ENCODE results near the gene SH3BP5.

Gene SH3BP5

GRCh38 chr3:15260531-15260930, 71.9 kb downstream of the SH3BP5 start:
- peaks cover 8% of the 10 kb centered on the region for H3K36me3 Mint-ChIP-seq (ENCODE audit: low read depth)
- peak overlapping the region; percentile 7 for H3K27ac Mint-ChIP-seq
- ATAC-seq = no peak

GRCh38 chr3:15258720-15259119, 73.7 kb downstream of the SH3BP5 start:
- no peak overlapping the region for H3K4me3 Mint-ChIP-seq
- peak overlapping the region; percentile 2 for H3K27ac Mint-ChIP-seq
- H3K4me1 Mint-ChIP-seq = no peaks in the 10 kb centered on the region
- H3K27me3 Mint-ChIP-seq = no peaks in the 10 kb centered on the region
- ATAC-seq (no peak), DNase-seq (no peak)
- H3K36me3 Mint-ChIP-seq (ENCODE audit: low read depth) = peaks cover 8% of the 10 kb centered on the region
- H3K9me3 Mint-ChIP-seq = no peaks in the 10 kb centered on the region

More at GRCh38 chr3:15260531-15260930, 71.9 kb downstream of the SH3BP5 start:
- H3K4me3 Mint-ChIP-seq = no peak overlapping the region
- H3K9me3 Mint-ChIP-seq = no peaks in the 10 kb centered on the region
- no peak for DNase-seq
- H3K4me1 Mint-ChIP-seq = peaks cover 2% of the 10 kb centered on the region
- no peaks in the 10 kb centered on the region for H3K27me3 Mint-ChIP-seq

GRCh38 chr3:15256861-15257341, 75.5 kb downstream of the SH3BP5 start:
- Mint-ChIP-seq H3K27ac (no peak overlapping the region), H3K4me1 (peaks cover 11% of the 10 kb centered on the region), H3K27me3 (no peaks in the 10 kb centered on the region), H3K36me3 (ENCODE audit: low read depth) (peaks cover 14% of the 10 kb centered on the region), H3K9me3 (no peaks in the 10 kb centered on the region), H3K4me3 (no peak overlapping the region)
- DNase-seq (no peak), ATAC-seq (no peak)

GRCh38 chr3:15255215-15255614, 77.2 kb downstream of the SH3BP5 start:
- Mint-ChIP-seq H3K4me1 (peaks cover 11% of the 10 kb centered on the region), H3K4me3 (no peak overlapping the region), H3K9me3 (no peaks in the 10 kb centered on the region), H3K36me3 (ENCODE audit: low read depth) (peaks cover 25% of the 10 kb centered on the region), H3K27me3 (no peaks in the 10 kb centered on the region), H3K27ac (peak overlapping the region; percentile 68)
- ATAC-seq (no peak), DNase-seq (no peak)

GRCh38 chr3:15253023-15253697, 79.2 kb downstream of the SH3BP5 start:
- Mint-ChIP-seq H3K9me3 (no peaks in the 10 kb centered on the region), H3K36me3 (ENCODE audit: low read depth) (peaks cover 23% of the 10 kb centered on the region), H3K4me3 (no peak overlapping the region), H3K27ac (peak overlapping the region; percentile 44), H3K4me1 (peaks cover 11% of the 10 kb centered on the region), H3K27me3 (no peaks in the 10 kb centered on the region)
- peak; percentile 33 for ATAC-seq
- DNase-seq = no peak

- H3K4me3 Mint-ChIP-seq = no peak overlapping the region
- no peaks in the 10 kb centered on the region for H3K27me3 Mint-ChIP-seq
- no peaks in the 10 kb centered on the region for H3K9me3 Mint-ChIP-seq
- ATAC-seq (no peak), DNase-seq (no peak)
- H3K27ac Mint-ChIP-seq = no peak overlapping the region
- H3K36me3 Mint-ChIP-seq (ENCODE audit: low read depth) = peaks cover 40% of the 10 kb centered on the region
- no peaks in the 10 kb centered on the region for H3K4me1 Mint-ChIP-seq
Measured at GRCh38 chr3:15246186-15246585, 86.2 kb downstream of the SH3BP5 start.

GRCh38 chr3:15243822-15244482, 88.4 kb downstream of the SH3BP5 start:
- H3K4me1 Mint-ChIP-seq = no peaks in the 10 kb centered on the region
- H3K27ac Mint-ChIP-seq = peak overlapping the region; percentile 52
- ATAC-seq (no peak), DNase-seq (no peak)
- H3K27me3 Mint-ChIP-seq = no peaks in the 10 kb centered on the region
- no peak overlapping the region for H3K4me3 Mint-ChIP-seq
- H3K9me3 Mint-ChIP-seq = no peaks in the 10 kb centered on the region
- peaks cover 38% of the 10 kb centered on the region for H3K36me3 Mint-ChIP-seq (ENCODE audit: low read depth)

GRCh38 chr3:15241341-15241740, 91.0 kb downstream of the SH3BP5 start:
- Mint-ChIP-seq H3K27me3 (no peaks in the 10 kb centered on the region), H3K4me3 (no peak overlapping the region), H3K27ac (no peak overlapping the region), H3K4me1 (no peaks in the 10 kb centered on the region), H3K36me3 (ENCODE audit: low read depth) (peaks cover 31% of the 10 kb centered on the region), H3K9me3 (no peaks in the 10 kb centered on the region)
- ATAC-seq (peak; percentile 54), DNase-seq (peak; percentile 29)

GRCh38 chr3:15229262-15229661, 103.1 kb downstream of the SH3BP5 start:
- ATAC-seq = no peak
- H3K27me3 Mint-ChIP-seq = no peaks in the 10 kb centered on the region
- H3K36me3 Mint-ChIP-seq (ENCODE audit: low read depth) = peaks cover 14% of the 10 kb centered on the region
- H3K4me3 Mint-ChIP-seq = no peak overlapping the region
- no peak for DNase-seq
- H3K9me3 Mint-ChIP-seq = no peaks in the 10 kb centered on the region
- no peak overlapping the region for H3K27ac Mint-ChIP-seq
- peaks cover 3% of the 10 kb centered on the region for H3K4me1 Mint-ChIP-seq

GRCh38 chr3:15228147-15228546, 104.2 kb downstream of the SH3BP5 start:
- Mint-ChIP-seq H3K9me3 (no peaks in the 10 kb centered on the region), H3K4me1 (peaks cover 3% of the 10 kb centered on the region), H3K4me3 (no peak overlapping the region), H3K27ac (no peak overlapping the region), H3K27me3 (no peaks in the 10 kb centered on the region), H3K36me3 (ENCODE audit: low read depth) (peaks cover 16% of the 10 kb centered on the region)
- ATAC-seq (no peak), DNase-seq (no peak)

GRCh38 chr3:15223685-15224572, 108.5 kb downstream of the SH3BP5 start:
- ATAC-seq = no peak
- no peak overlapping the region for H3K27ac Mint-ChIP-seq
- no peak overlapping the region for H3K4me3 Mint-ChIP-seq
- no peak for DNase-seq
- H3K27me3 Mint-ChIP-seq = no peaks in the 10 kb centered on the region
- H3K9me3 Mint-ChIP-seq = no peaks in the 10 kb centered on the region
- peaks cover 26% of the 10 kb centered on the region for H3K36me3 Mint-ChIP-seq (ENCODE audit: low read depth)
- peaks cover 3% of the 10 kb centered on the region for H3K4me1 Mint-ChIP-seq

- Mint-ChIP-seq H3K9me3 (no peaks in the 10 kb centered on the region), H3K4me3 (no peak overlapping the region), H3K27ac (no peak overlapping the region), H3K27me3 (no peaks in the 10 kb centered on the region), H3K4me1 (peaks cover 3% of the 10 kb centered on the region), H3K36me3 (ENCODE audit: low read depth) (peaks cover 36% of the 10 kb centered on the region)
- ATAC-seq = no peak
- no peak for DNase-seq
Measured at GRCh38 chr3:15221574-15222217, 110.7 kb downstream of the SH3BP5 start.

- ATAC-seq (no peak), DNase-seq (no peak)
- Mint-ChIP-seq H3K9me3 (no peaks in the 10 kb centered on the region), H3K27ac (no peak overlapping the region), H3K27me3 (no peaks in the 10 kb centered on the region), H3K36me3 (ENCODE audit: low read depth) (peaks cover 41% of the 10 kb centered on the region), H3K4me3 (no peak overlapping the region), H3K4me1 (peaks cover 8% of the 10 kb centered on the region)
Measured at GRCh38 chr3:15220661-15221060, 111.7 kb downstream of the SH3BP5 start.

GRCh38 chr3:15220056-15220455, 112.3 kb downstream of the SH3BP5 start:
- H3K4me1 Mint-ChIP-seq = peaks cover 8% of the 10 kb centered on the region
- no peaks in the 10 kb centered on the region for H3K9me3 Mint-ChIP-seq
- H3K27ac Mint-ChIP-seq = no peak overlapping the region
- H3K4me3 Mint-ChIP-seq = no peak overlapping the region
- DNase-seq (no peak), ATAC-seq (no peak)
- no peaks in the 10 kb centered on the region for H3K27me3 Mint-ChIP-seq
- H3K36me3 Mint-ChIP-seq (ENCODE audit: low read depth) = peaks cover 41% of the 10 kb centered on the region
